ENCODE data around the gene EHD4.

EHD4 gene

GRCh38 chr15:41990691-41991090 lies 18.3 kb upstream of the EHD4 start:
- no peak for TF ChIP-seq CTCF (IDR thresholded peaks at IDR 0.05; ENCODE audit: low read depth, low read length, missing control alignments)
- no peak for DNase-seq (ENCODE audit: low read depth)
- in situ Hi-C loops (cut with HindIII; ENCODE audit: low sequenced_read_pairs): no loop called here
- no peak overlapping the region for H3K4me3 ChIP-seq (ENCODE audit: low read depth, low read length)

- H3K4me3 ChIP-seq (ENCODE audit: low read depth, low read length): no peak overlapping the region
- DNase-seq (ENCODE audit: low read depth): no peak
- no peak for TF ChIP-seq CTCF (IDR thresholded peaks at IDR 0.05; ENCODE audit: low read depth, low read length, missing control alignments)
- in situ Hi-C loops (cut with HindIII; ENCODE audit: low sequenced_read_pairs): no loop called here
These were observed 17.9 kb upstream of the EHD4 start for GRCh38 chr15:41990243-41990605.

- no peak overlapping the region for H3K4me3 ChIP-seq (ENCODE audit: low read depth, low read length)
- TF ChIP-seq CTCF (IDR thresholded peaks at IDR 0.05; ENCODE audit: low read depth, low read length, missing control alignments): peak; percentile 99
- peak; percentile 55 for DNase-seq (ENCODE audit: low read depth)
- in situ Hi-C loops (cut with HindIII; ENCODE audit: low sequenced_read_pairs): no loop called here
These were observed 17.4 kb upstream of the EHD4 start for GRCh38 chr15:41989573-41990242.

GRCh38 chr15:41988896-41989572 lies 16.7 kb upstream of the EHD4 start:
- in situ Hi-C loops (cut with HindIII; ENCODE audit: low sequenced_read_pairs): no loop called here
- H3K4me3 ChIP-seq (ENCODE audit: low read depth, low read length): no peak overlapping the region
- TF ChIP-seq CTCF (IDR thresholded peaks at IDR 0.05; ENCODE audit: low read depth, low read length, missing control alignments): no peak
- no peak for DNase-seq (ENCODE audit: low read depth)

GRCh38 chr15:41987925-41988275 lies 15.5 kb upstream of the EHD4 start:
- H3K4me3 ChIP-seq (ENCODE audit: low read depth, low read length): no peak overlapping the region
- DNase-seq (ENCODE audit: low read depth): no peak
- in situ Hi-C loops (cut with HindIII; ENCODE audit: low sequenced_read_pairs): no loop called here
- TF ChIP-seq CTCF (IDR thresholded peaks at IDR 0.05; ENCODE audit: low read depth, low read length, missing control alignments): no peak

GRCh38 chr15:41987246-41987924 lies 15.0 kb upstream of the EHD4 start:
- no peak for TF ChIP-seq CTCF (IDR thresholded peaks at IDR 0.05; ENCODE audit: low read depth, low read length, missing control alignments)
- H3K4me3 ChIP-seq (ENCODE audit: low read depth, low read length): no peak overlapping the region
- in situ Hi-C loops (cut with HindIII; ENCODE audit: low sequenced_read_pairs): no loop called here
- DNase-seq (ENCODE audit: low read depth): no peak

Measured in astrocyte of the cerebellum (primary cell).